ENCODE data around the gene RNF121. TPM values are rescaled to one million over a fixed set of nuclear protein-coding genes. Genes with fewer than 3 reads are reported as not detected.

Gene RNF121
- total and polyA plus RNA-seq, 2 of the 13 experiments (the other 11 are each of a cell fraction or from before 2014, with no cell fraction given), result 28.6 to 44.3 TPM

DNA sequence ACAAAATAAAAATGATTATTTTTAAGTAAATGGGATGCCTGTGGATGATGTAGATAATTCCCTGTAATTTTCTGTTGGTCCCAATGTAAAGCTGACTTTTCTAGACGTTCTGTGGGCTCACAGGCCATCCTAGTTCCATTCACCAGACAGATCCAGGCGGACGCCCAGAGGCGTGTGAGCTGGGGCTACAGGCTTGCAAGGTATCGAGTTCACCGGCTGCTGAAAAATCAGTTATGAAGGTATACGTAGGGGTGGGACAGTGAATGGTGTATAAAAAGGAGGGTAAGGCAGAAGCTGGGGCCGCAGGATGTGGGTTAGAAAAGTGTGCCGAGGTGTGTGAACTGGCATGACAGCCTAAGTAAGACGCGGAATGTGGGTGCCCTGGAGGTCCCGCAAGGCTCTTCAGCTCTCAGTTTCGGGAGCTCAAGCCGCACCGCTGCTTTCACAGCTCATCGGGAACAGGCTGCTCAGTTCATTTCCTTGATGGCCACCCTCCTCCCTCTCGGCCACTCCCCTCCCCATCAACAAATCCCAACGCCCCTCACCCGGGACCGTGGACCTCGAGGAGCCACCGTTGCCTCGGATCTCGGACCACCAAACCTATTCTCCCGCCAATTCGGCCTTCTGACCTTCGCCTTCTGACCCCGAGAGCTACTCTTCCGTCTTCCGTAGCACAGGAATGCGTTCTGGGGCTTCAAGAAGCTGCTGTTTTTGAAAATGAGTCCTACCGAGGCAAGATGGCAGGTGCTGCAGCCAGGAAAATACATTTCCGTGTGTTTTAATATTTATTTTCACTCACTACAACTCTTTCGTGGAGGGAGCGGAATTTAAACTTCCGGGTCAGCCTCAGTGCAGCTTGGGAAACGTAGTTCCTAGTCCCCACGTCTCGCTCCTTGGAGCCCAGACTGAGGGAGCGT, 768 bp upstream of the RNF121 start, which contains the start of gene XNDC1N (continued):
- TF ChIP-seq ZFP36 (IDR thresholded peaks at IDR 0.05; ENCODE audit: borderline replicate concordance, low read depth, low read length, partially characterized antibody), result no peak
- TF ChIP-seq, protein P1, sequence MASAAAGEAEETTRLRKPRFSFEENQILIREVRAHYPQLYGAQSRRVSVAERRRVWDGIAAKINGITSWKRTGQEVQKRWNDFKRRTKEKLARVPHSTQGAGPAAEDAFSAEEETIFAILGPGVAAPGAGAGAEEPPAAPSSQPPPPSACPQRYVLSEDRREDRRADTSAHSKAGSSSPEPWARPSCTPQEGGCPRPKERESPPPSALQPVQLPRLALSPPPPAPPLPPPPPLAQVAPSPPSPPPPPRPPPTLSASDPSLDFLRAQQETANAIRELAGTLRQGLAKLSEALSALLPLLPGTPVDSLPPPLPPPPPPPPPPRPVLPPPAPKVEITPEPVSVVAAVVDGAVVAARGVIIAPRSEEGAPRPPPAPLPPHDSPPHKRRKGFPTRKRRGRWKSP (CRISPR knock-in tag; IDR thresholded peaks at IDR 0.05), result peak; percentile 60; the same call in 1 of the 2 replicates
- TF ChIP-seq KLF9 (CRISPR knock-in tag; IDR thresholded peaks at IDR 0.05; ENCODE audit: low read depth), result no peak; the same call in 1 of the 2 replicates
- TF ChIP-seq, protein P2, sequence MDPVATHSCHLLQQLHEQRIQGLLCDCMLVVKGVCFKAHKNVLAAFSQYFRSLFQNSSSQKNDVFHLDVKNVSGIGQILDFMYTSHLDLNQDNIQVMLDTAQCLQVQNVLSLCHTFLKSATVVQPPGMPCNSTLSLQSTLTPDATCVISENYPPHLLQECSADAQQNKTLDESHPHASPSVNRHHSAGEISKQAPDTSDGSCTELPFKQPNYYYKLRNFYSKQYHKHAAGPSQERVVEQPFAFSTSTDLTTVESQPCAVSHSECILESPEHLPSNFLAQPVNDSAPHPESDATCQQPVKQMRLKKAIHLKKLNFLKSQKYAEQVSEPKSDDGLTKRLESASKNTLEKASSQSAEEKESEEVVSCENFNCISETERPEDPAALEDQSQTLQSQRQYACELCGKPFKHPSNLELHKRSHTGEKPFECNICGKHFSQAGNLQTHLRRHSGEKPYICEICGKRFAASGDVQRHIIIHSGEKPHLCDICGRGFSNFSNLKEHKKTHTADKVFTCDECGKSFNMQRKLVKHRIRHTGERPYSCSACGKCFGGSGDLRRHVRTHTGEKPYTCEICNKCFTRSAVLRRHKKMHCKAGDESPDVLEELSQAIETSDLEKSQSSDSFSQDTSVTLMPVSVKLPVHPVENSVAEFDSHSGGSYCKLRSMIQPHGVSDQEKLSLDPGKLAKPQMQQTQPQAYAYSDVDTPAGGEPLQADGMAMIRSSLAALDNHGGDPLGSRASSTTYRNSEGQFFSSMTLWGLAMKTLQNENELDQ (CRISPR knock-in tag; IDR thresholded peaks at IDR 0.05; ENCODE audit: borderline replicate concordance), result no peak
- TF ChIP-seq ZBTB7B (CRISPR knock-in tag; IDR thresholded peaks at IDR 0.05), result no peak; the same call in 1 of the 2 replicates
- TF ChIP-seq CBX5 (CRISPR knock-in tag; IDR thresholded peaks at IDR 0.05; ENCODE audit: borderline replicate concordance), result no peak
- TF ChIP-seq ZNF547 (CRISPR knock-in tag; IDR thresholded peaks at IDR 0.05), result no peak
- no peak for TF ChIP-seq ZNF678 (CRISPR knock-in tag; IDR thresholded peaks at IDR 0.05)
- TF ChIP-seq CCDC6 (CRISPR knock-in tag; IDR thresholded peaks at IDR 0.05), result no peak; the same call in 1 of the 2 replicates
- 0 out of 2 replicates have a peak, but pooled peaks have one; percentile 37 for TF ChIP-seq EEA1 (CRISPR knock-in tag; IDR thresholded peaks at IDR 0.05; ENCODE audit: borderline replicate concordance)
- TF ChIP-seq, protein P3, sequence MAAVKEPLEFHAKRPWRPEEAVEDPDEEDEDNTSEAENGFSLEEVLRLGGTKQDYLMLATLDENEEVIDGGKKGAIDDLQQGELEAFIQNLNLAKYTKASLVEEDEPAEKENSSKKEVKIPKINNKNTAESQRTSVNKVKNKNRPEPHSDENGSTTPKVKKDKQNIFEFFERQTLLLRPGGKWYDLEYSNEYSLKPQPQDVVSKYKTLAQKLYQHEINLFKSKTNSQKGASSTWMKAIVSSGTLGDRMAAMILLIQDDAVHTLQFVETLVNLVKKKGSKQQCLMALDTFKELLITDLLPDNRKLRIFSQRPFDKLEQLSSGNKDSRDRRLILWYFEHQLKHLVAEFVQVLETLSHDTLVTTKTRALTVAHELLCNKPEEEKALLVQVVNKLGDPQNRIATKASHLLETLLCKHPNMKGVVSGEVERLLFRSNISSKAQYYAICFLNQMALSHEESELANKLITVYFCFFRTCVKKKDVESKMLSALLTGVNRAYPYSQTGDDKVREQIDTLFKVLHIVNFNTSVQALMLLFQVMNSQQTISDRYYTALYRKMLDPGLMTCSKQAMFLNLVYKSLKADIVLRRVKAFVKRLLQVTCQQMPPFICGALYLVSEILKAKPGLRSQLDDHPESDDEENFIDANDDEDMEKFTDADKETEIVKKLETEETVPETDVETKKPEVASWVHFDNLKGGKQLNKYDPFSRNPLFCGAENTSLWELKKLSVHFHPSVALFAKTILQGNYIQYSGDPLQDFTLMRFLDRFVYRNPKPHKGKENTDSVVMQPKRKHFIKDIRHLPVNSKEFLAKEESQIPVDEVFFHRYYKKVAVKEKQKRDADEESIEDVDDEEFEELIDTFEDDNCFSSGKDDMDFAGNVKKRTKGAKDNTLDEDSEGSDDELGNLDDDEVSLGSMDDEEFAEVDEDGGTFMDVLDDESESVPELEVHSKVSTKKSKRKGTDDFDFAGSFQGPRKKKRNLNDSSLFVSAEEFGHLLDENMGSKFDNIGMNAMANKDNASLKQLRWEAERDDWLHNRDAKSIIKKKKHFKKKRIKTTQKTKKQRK (IDR thresholded peaks at IDR 0.05; ENCODE audit: low read length), result no peak
- no peak for TF ChIP-seq RFX5 (IDR thresholded peaks at IDR 0.05; ENCODE audit: low read depth, low read length)
- peak; percentile 62 for TF ChIP-seq SP4 (CRISPR knock-in tag; IDR thresholded peaks at IDR 0.05)
- TF ChIP-seq, protein P4, sequence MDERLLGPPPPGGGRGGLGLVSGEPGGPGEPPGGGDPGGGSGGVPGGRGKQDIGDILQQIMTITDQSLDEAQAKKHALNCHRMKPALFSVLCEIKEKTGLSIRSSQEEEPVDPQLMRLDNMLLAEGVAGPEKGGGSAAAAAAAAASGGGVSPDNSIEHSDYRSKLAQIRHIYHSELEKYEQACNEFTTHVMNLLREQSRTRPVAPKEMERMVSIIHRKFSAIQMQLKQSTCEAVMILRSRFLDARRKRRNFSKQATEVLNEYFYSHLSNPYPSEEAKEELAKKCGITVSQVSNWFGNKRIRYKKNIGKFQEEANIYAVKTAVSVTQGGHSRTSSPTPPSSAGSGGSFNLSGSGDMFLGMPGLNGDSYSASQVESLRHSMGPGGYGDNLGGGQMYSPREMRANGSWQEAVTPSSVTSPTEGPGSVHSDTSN (CRISPR knock-in tag; IDR thresholded peaks at IDR 0.05), result no peak
- TF ChIP-seq, protein P5, sequence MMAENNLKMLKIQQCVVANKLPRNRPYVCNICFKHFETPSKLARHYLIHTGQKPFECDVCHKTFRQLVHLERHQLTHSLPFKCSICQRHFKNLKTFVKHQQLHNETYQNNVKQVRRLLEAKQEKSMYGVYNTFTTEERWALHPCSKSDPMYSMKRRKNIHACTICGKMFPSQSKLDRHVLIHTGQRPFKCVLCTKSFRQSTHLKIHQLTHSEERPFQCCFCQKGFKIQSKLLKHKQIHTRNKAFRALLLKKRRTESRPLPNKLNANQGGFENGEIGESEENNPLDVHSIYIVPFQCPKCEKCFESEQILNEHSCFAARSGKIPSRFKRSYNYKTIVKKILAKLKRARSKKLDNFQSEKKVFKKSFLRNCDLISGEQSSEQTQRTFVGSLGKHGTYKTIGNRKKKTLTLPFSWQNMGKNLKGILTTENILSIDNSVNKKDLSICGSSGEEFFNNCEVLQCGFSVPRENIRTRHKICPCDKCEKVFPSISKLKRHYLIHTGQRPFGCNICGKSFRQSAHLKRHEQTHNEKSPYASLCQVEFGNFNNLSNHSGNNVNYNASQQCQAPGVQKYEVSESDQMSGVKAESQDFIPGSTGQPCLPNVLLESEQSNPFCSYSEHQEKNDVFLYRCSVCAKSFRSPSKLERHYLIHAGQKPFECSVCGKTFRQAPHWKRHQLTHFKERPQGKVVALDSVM (CRISPR knock-in tag; IDR thresholded peaks at IDR 0.05), result 0 out of 2 replicates have a peak, but pooled peaks have one; percentile 21
- TF ChIP-seq ZNF883 (CRISPR knock-in tag; IDR thresholded peaks at IDR 0.05; ENCODE audit: not compliant biosample characterization), result peak; percentile 72
- TF ChIP-seq HNF4A (CRISPR knock-in tag; IDR thresholded peaks at IDR 0.05), result peak; percentile 44; the same call in 1 of the 2 replicates

Data from HepG2 (cell line).